Measurements from ENCODE around the gene C1orf159.

C1orf159 gene

DNA sequence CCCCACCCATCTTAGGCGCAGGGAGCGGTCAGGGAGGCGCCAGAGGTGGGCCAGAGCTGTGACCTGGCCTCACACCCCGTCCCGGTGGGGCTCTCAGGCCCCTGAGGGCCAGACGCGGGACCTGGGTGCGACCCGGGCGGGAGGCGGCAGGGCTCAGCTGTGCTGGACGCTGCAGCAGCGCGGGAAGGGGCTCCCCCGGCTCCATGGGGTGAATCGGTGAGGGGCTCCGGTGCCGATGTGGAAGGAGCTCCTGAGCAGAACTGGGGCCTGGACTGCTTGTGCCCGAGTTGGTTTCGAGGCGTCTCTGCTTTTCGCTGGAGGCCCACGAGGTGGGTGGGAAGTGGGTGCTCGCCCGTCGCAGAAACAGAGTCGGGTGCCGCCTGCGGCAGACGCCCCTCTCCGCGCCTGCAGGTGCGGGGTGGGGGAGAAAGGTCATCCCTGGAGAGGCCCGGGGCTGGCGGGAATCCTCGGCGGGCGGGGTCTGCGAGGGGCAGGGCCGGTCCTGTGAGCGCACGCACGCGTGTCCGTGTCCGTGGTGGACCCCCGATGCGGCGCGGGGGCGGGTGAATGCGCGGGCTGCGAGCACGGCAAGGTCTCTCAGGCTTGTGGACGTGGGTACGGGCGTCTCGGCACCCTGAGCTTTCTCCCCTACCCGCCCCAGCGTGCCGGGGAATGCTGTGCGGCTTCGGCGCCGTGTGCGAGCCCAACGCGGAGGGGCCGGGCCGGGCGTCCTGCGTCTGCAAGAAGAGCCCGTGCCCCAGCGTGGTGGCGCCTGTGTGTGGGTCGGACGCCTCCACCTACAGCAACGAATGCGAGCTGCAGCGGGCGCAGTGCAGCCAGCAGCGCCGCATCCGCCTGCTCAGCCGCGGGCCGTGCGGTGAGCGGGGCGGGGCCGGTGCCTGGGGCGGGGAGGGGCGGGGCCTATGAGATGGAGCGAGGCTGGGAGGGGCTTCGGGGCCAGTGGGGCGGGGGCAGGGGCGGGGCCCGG, 75.6 kb downstream of the C1orf159 start:
- Histone ChIP-seq H3K4me3 (ENCODE audit: low read depth, low read length) (no peak overlapping the region), H3K27ac (no peak overlapping the region), H3K36me3 (peaks cover 49% of the 10 kb centered on the region), H3K9me3 (ENCODE audit: severe bottlenecking) (peaks cover 3% of the 10 kb centered on the region), H3K27me3 (ENCODE audit: insufficient read depth, low read depth, severe bottlenecking) (no peaks in the 10 kb centered on the region)
- DNase-seq = no peak
- TF ChIP-seq, protein P1, sequence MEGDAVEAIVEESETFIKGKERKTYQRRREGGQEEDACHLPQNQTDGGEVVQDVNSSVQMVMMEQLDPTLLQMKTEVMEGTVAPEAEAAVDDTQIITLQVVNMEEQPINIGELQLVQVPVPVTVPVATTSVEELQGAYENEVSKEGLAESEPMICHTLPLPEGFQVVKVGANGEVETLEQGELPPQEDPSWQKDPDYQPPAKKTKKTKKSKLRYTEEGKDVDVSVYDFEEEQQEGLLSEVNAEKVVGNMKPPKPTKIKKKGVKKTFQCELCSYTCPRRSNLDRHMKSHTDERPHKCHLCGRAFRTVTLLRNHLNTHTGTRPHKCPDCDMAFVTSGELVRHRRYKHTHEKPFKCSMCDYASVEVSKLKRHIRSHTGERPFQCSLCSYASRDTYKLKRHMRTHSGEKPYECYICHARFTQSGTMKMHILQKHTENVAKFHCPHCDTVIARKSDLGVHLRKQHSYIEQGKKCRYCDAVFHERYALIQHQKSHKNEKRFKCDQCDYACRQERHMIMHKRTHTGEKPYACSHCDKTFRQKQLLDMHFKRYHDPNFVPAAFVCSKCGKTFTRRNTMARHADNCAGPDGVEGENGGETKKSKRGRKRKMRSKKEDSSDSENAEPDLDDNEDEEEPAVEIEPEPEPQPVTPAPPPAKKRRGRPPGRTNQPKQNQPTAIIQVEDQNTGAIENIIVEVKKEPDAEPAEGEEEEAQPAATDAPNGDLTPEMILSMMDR (IDR thresholded peaks at IDR 0.05; ENCODE audit: low read depth, low read length) = no peak

DNA sequence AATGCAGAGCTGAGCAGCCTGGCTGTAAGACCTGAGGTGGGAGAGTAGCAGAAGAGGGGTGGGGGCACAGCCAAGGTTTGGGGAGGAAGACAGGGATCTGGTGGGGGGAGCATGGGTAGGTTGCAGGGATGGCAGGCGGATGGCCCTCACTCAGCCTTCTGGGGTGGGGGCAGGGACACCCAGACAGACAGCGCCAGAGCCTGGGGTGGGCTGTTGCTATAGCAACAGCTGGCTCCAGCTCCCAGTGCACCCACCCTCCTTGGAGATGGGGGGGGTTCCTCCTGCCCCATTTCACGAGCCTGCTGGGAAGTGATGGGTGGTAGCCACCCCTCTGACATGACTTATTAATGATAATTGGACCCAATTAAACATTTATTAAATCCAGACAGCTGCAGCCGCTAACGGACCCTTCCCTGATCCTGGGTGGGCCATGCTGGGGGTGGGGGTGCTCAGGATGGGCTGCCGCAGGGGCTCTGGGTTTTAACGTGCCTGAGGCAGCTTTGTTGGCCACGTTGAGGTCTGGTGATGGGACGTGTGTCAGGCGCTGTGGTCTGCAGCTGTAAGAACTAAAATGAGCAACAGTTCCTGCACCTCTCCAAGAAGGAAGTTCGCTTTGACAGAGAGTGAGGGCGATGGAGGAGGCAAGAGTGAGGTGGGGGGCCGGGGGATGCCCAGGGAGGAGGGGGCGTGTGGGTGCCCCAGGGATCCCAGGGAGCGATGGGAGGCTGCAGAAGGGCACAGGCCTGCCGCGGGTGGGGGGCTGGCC, 76.6 kb downstream of the C1orf159 start:
- H3K27ac ChIP-seq = no peak overlapping the region
- TF ChIP-seq, protein P1 (IDR thresholded peaks at IDR 0.05; ENCODE audit: low read depth, low read length) = no peak
- DNase-seq = no peak

DNA sequence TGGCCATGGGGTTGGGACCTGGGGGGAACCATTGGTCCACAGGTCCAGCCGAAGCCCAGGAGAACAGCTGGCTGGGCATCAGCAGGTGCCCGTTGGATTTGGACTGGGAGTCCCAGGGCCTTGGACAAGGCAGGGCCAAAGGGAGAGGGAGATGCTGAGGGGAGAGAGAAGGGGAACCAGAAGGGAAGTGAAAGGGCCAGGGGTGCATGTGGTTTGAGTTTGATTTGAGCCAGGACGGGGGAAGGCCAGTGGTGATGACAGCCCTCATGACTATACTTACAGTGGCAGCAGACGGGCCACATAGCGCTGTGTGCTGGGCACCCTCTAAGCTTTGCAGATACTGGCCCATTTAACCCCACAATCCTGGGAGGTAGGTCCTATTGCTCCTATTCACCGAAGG, 77.2 kb downstream of the C1orf159 start:
- Histone ChIP-seq H3K27me3 (ENCODE audit: insufficient read depth, low read depth, severe bottlenecking) (no peaks in the 10 kb centered on the region), H3K36me3 (peaks cover 44% of the 10 kb centered on the region)

More for the DNA sequence above, 76.6 kb downstream of the C1orf159 start:
- no peaks in the 10 kb centered on the region for H3K27me3 ChIP-seq (ENCODE audit: insufficient read depth, low read depth, severe bottlenecking)
- H3K4me3 ChIP-seq (ENCODE audit: low read depth, low read length) = no peak overlapping the region
- H3K9me3 ChIP-seq (ENCODE audit: severe bottlenecking) = peaks cover 3% of the 10 kb centered on the region
- peaks cover 47% of the 10 kb centered on the region for H3K36me3 ChIP-seq

DNA sequence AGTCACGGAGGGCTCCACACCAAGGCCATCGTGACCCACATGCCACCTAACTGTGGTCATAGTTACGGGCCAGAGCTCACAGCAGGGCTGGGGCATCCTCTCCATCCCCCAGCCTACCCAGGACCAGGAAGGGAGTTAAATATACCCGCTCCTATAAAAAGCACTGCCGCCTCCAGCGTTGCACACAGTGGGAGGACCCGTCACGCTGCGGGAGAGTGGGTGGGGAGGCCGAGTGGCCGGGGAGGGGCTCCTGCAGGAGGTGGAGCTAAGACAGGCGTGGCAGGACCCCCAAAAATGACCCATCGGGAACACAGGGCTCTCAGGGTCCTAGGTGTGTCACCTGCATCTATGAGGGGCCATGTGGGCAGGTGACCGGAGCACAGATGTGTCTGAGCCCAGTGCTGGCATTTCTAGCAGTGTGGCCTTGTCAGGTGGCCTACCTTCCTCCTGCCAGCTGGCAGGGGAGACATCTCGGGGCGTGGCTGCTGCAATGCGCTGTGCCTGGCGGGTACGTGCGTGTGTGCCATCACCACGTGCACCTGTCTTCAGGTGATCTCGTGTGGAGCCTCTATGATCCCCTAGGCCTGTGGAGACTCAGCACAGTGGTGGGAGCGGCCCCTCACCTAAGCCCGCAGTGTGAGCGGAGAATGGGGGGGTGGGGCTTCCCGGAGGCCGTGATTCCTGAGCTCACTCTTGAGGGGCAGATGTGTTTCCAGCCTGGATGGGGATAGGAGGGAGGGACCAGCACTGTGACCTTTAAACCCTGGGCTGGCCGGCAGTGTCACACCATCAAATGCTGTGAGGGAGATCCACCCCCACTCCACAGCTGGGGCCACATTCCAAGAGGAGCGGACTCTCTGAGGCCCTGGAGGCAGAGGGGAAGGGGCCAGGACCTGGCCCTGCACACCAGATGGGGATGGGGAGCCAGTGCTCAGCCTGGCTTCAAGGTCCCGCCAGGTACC, 78.2 kb downstream of the C1orf159 start:
- no peak overlapping the region for H3K4me3 ChIP-seq (ENCODE audit: low read depth, low read length)
- TF ChIP-seq, protein P1 (IDR thresholded peaks at IDR 0.05; ENCODE audit: low read depth, low read length) = no peak

More for the DNA sequence above, 77.2 kb downstream of the C1orf159 start:
- DNase-seq = no peak
- TF ChIP-seq, protein P1 (IDR thresholded peaks at IDR 0.05; ENCODE audit: low read depth, low read length) = no peak
- Histone ChIP-seq H3K4me3 (ENCODE audit: low read depth, low read length) (no peak overlapping the region), H3K9me3 (ENCODE audit: severe bottlenecking) (peaks cover 3% of the 10 kb centered on the region), H3K27ac (no peak overlapping the region)

DNA sequence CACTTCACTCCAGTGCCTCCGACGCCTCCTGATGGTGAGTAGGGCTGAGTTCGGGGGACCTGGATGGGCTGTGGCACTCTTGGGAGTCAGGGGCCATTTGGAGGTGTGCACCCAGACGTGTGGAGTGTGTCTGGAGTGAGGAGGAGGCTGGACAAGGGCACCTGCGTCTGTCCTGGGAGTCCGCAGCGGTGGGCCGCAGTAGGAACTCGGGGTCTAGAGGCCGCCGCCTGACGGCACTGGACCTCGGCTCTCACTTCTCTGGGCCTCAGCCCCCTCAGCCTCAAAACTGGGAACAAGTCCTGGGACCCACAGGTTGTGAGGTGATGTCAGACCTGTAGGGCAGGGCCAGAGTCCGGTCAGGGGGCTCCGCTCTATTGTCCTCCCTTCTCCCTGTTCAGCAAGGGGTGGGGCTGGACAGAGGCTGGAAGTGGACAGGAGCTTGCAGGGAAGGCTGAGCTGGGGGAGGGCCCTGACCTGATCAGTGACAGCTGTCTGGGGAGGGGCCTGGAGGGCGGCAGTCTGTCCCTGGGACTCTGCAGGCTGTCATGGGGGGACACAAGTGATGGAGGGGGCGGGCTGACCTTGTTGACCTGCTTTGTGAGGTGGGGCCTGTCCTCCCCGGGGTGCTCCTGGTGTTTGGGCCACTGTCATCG, 80.5 kb downstream of the C1orf159 start:
- Histone ChIP-seq H3K27ac (no peak overlapping the region), H3K4me3 (ENCODE audit: low read depth, low read length) (no peak overlapping the region), H3K36me3 (peaks cover 24% of the 10 kb centered on the region), H3K9me3 (ENCODE audit: severe bottlenecking) (peaks cover 3% of the 10 kb centered on the region), H3K27me3 (ENCODE audit: insufficient read depth, low read depth, severe bottlenecking) (no peaks in the 10 kb centered on the region)
- TF ChIP-seq, protein P1 (IDR thresholded peaks at IDR 0.05; ENCODE audit: low read depth, low read length) = no peak
- peak; percentile 52 for DNase-seq

More for the DNA sequence above, 78.2 kb downstream of the C1orf159 start:
- DNase-seq = no peak
- H3K27me3 ChIP-seq (ENCODE audit: insufficient read depth, low read depth, severe bottlenecking) = no peaks in the 10 kb centered on the region
- H3K9me3 ChIP-seq (ENCODE audit: severe bottlenecking) = peaks cover 3% of the 10 kb centered on the region
- H3K36me3 ChIP-seq = peaks cover 36% of the 10 kb centered on the region
- no peak overlapping the region for H3K27ac ChIP-seq
